Endothelial cell of umbilical vein (primary cell): ENCODE results near the gene TRAPPC14. TPM values are rescaled to one million over a fixed set of nuclear protein-coding genes. Genes with fewer than 3 reads are reported as not detected.
A peak's percentile ranks its signal among the peaks of the same experiment; 100 is the strongest.

ENCODE experiments used
- BruUV-seq: library from RNA; stranded (reverse); fragments of 400-500 nt; replicated peaks from 2 replicates; lab custom pipeline; 2021; lab: Mats Ljungman, UMichigan
- CTCF ChIA-PET: fragments of 300-600, 350-600 bp; sonication (Branson Sonifier 250); formaldehyde crosslinking; loops from one replicate; lab custom pipeline; 2021; ENCODE audit warnings: antibody characterized with exemption, inconsistent platforms; lab: Charles Lee
- POLR2A ChIA-PET: fragments of 300-600, 350-600 bp; sonication (Branson Sonifier 250); formaldehyde crosslinking; loops from one replicate; lab custom pipeline; 2021; ENCODE audit warnings: antibody characterized with exemption, inconsistent platforms; lab: Charles Lee
- DNase-seq: peaks from one replicate; pipeline ENCODE4 v3.0.0-alpha.2; 2011; ENCODE audit warnings: low read depth, low spot score
- FAIRE-seq: peaks from 2 replicates; lab custom pipeline; 2011; peaks lifted over from hg19 to GRCh38; lab: Jason Lieb, UNC
- H2AFZ ChIP-seq: 2 replicates; pipeline ENCODE4 v1.6.0; 2012; ENCODE audit warnings: low read depth, low read length, control low read depth, inconsistent platforms
- H3K27ac ChIP-seq: 2 replicates; pipeline ENCODE4 v1.5.1; 2011; ENCODE audit warnings: low read depth, mild to moderate bottlenecking, control low read depth, low read length, moderate library complexity; ENCODE audit not compliant: insufficient read depth
- H3K27me3 ChIP-seq, 2 experiments: 2 replicates each; pipeline versions ENCODE4 v1.6.0 to v1.6.1; 2011; ENCODE audit warnings: low read length in 2 of 2, mixed read lengths in 1 of 2; ENCODE audit not compliant: control insufficient read depth in 2 of 2, insufficient read depth in 2 of 2
- H3K36me3 ChIP-seq, 2 experiments: 2 replicates in 1 of 2; 3 replicates in 1 of 2; pipeline ENCODE4 v1.5.1; 2011; ENCODE audit warnings: low read length in 2 of 2, mild to moderate bottlenecking in 1 of 2, moderate library complexity in 1 of 2; ENCODE audit not compliant: control insufficient read depth in 2 of 2, insufficient read depth in 2 of 2; ENCODE audit errors: extremely low read depth in 1 of 2
- H3K4me1 ChIP-seq: 3 replicates; pipeline ENCODE4 v1.5.1; 2011; ENCODE audit warnings: mild to moderate bottlenecking, low read length; ENCODE audit not compliant: control insufficient read depth, insufficient read depth; ENCODE audit errors: extremely low read depth
- H3K4me2 ChIP-seq: 2 replicates; pipeline ENCODE4 v1.6.1; 2011; ENCODE audit warnings: low read length, control low read depth, mixed read lengths; ENCODE audit not compliant: insufficient read depth
- H3K4me3 ChIP-seq, 3 experiments: fragments of 200-600 bp in 1 of 3; sonication (generic), shearing (Covaris generic) in 1 of 3; replicated peaks in 1 of 3; 2 replicates each; pipeline ENCODE4 v1.5.1; 2011 to 2016; ENCODE audit warnings: control low read depth in 3 of 3, low read length in 3 of 3, mild to moderate bottlenecking in 2 of 3, inconsistent platforms in 1 of 3, low read depth in 1 of 3, moderate library complexity in 1 of 3; ENCODE audit not compliant: insufficient read depth in 1 of 3
- H3K79me2 ChIP-seq: 2 replicates; pipeline ENCODE4 v1.6.0; 2012; ENCODE audit warnings: low read length, inconsistent platforms; ENCODE audit not compliant: control insufficient read depth, insufficient read depth
- H3K9ac ChIP-seq: replicated peaks from 2 replicates; pipeline ENCODE3; 2011; ENCODE audit warnings: low read length, control low read depth; ENCODE audit not compliant: insufficient read depth; ENCODE audit errors: extremely low read depth
- H3K9me1 ChIP-seq: replicated peaks from 3 replicates; pipeline ENCODE4 v1.6.0; 2011; ENCODE audit warnings: mild to moderate bottlenecking, low read length; ENCODE audit not compliant: control insufficient read depth, insufficient read depth; ENCODE audit errors: extremely low read depth
- H3K9me3 ChIP-seq: replicated peaks from 2 replicates; pipeline ENCODE4 v1.5.1; 2012; ENCODE audit warnings: low read length, inconsistent platforms; ENCODE audit not compliant: control insufficient read depth, insufficient read depth
- H4K20me1 ChIP-seq: replicated peaks from 2 replicates; pipeline ENCODE3; 2011; ENCODE audit warnings: mild to moderate bottlenecking, low read length; ENCODE audit not compliant: control insufficient read depth, insufficient read depth; ENCODE audit errors: extremely low read depth
- CTCF ChIP-seq, 2 donors: IDR thresholded peaks; 1 replicate in 1 of 2; 2 replicates in 1 of 2; pipeline ENCODE4 v1.5.1; 2011; ENCODE audit warnings: low read length in 2 of 2, mild to moderate bottlenecking in 2 of 2, moderate library complexity in 2 of 2, control low read depth in 1 of 2, inconsistent platforms in 1 of 2, low read depth in 1 of 2; ENCODE audit not compliant: insufficient read depth in 1 of 2; ENCODE audit errors: extremely low read depth in 1 of 2
- FOS ChIP-seq: IDR thresholded peaks from 2 replicates; pipeline ENCODE4 v1.6.1; 2011; ENCODE audit warnings: mild to moderate bottlenecking, low read length, moderate library complexity, borderline replicate concordance; ENCODE audit not compliant: insufficient read depth
- JUN ChIP-seq: IDR thresholded peaks from 2 replicates; pipeline ENCODE4 v1.6.1; 2011; ENCODE audit warnings: borderline replicate concordance, low read depth; ENCODE audit not compliant: insufficient read length, insufficient read depth
- MAX ChIP-seq: IDR thresholded peaks from 2 replicates; pipeline ENCODE4 v1.6.1; 2011; ENCODE audit not compliant: insufficient read depth, insufficient read length
- POLR2AphosphoS5 ChIP-seq: IDR thresholded peaks from 2 replicates; pipeline ENCODE4 v1.6.1; 2012; ENCODE audit warnings: low read depth, mild to moderate bottlenecking, control low read depth, low read length, moderate library complexity; ENCODE audit not compliant: insufficient read depth
- dilution Hi-C: fragments of 300-500 bp; cut with MboI; formaldehyde crosslinking; loops from one replicate; pipeline ENCODE4 v1.15.0; 2019; ENCODE audit warnings: low sequenced_read_pairs; ENCODE audit not compliant: extremely low pct_ligation_motif_present
- intact Hi-C: fragments of 100-400 bp; cut with micrococcal nuclease; formaldehyde crosslinking; loops from one replicate; pipeline ENCODE4 v1.10.0; 2022
- polyA plus RNA-seq, 4 experiments: library from polyadenylated mRNA; depleted of rRNA in 3 of 4; stranded (reverse) in 3 of 4; unstranded in 1 of 4; fragments of >200 nt; gene quantifications; 2 replicates each; pipeline versions ENCODE4 v1.2.1 to v1.2.3, GENCODE V29; 2011 to 2012; ENCODE audit warnings: missing spikeins in 1 of 4
- total RNA-seq: library from RNA; stranded (reverse); gene quantifications from 2 replicates; pipeline ENCODE4 v1.2.3, GENCODE V29; 2021

Gene TRAPPC14
- total and polyA plus RNA-seq, 2 donors (not counting 3 experiments of a cell fraction or from before 2014, with no cell fraction given): 13.3 to 23.0 TPM

- no peak overlapping the region for H3K4me3 ChIP-seq
- dilution Hi-C loops: no loop called here
- H2AFZ ChIP-seq: no peak overlapping the region
- no peaks in the 10 kb centered on the region for H3K27me3 ChIP-seq
- no peaks in the 10 kb centered on the region for H3K9me3 ChIP-seq
- no TSS peak for BruUV-seq
- peaks cover 5% of the 10 kb centered on the region for H3K4me1 ChIP-seq
- TF ChIP-seq POLR2AphosphoS5: no peak
- TF ChIP-seq JUN: no peak
- TF ChIP-seq FOS: no peak
- TF ChIP-seq CTCF (IDR thresholded peaks at IDR 0.05; ENCODE audit: extremely low read depth in 1 of 2, insufficient read depth in 1 of 2, low read depth in 1 of 2, low read length in 2 of 2): peak; percentile 79 to 92
- TF ChIP-seq MAX: no peak
- DNase-seq (peak; percentile 55), FAIRE-seq (peak; percentile 83)
- no peak overlapping the region for H3K4me2 ChIP-seq
- no peak overlapping the region for H3K27ac ChIP-seq
- no peaks in the 10 kb centered on the region for H3K79me2 ChIP-seq
- no peaks in the 10 kb centered on the region for H4K20me1 ChIP-seq
- ChIA-PET CTCF (interaction anchor here (0.6 to 5.9 kb wide), 28 partner anchors 8 to 275 kb away, joined by 3 to 79 read pairs (median 4); partner anchors contain the start of genes AP4M1, GAL3ST4, LAMTOR4 and MCM7), POLR2A (no interaction called here)
- intact Hi-C loops: no loop called here
- H3K9ac ChIP-seq: no peak overlapping the region
- no peaks in the 10 kb centered on the region for H3K36me3 ChIP-seq
- H3K9me1 ChIP-seq: no peaks in the 10 kb centered on the region
These were observed 25.8 kb downstream of the TRAPPC14 start for GRCh38 chr7:100132697-100133151.
